Measurements from ENCODE around the gene KIF2C. TPM values are rescaled to one million over a fixed set of nuclear protein-coding genes. Genes with fewer than 3 reads are reported as not detected.
"Not testable (repeated sequence)": the region's sequence is repeated elsewhere in the genome, so short reads cannot be mapped to it uniquely, and the experiment has no call there.

The KIF2C gene
- 1.7 TPM for total RNA-seq (ENCODE audit: insufficient read depth, low replicate concordance)

- peak; percentile 99 for DNase-seq (ENCODE audit: low spot score)
Measured at GRCh38 chr1:44739307-44740178, at the start of gene KIF2C. TSS of gene KIF2C (plus strand) at chr1:44739837. CDS start at chr1:44739933, 96 bp downstream.

- no peak for DNase-seq (ENCODE audit: low spot score)
Measured at GRCh38 chr1:44693159-44693558, 46.5 kb upstream of the KIF2C start.

- DNase-seq (ENCODE audit: low spot score), result no peak
Measured at GRCh38 chr1:44693900-44694299, 45.7 kb upstream of the KIF2C start.

- DNase-seq (ENCODE audit: low spot score), result no peak
Measured at GRCh38 chr1:44694863-44695478, 44.7 kb upstream of the KIF2C start.

- DNase-seq (ENCODE audit: low spot score), result no peak
Measured at GRCh38 chr1:44695671-44696070, 44.0 kb upstream of the KIF2C start.

- DNase-seq (ENCODE audit: low spot score), result no peak
Measured at GRCh38 chr1:44696101-44696500, 43.5 kb upstream of the KIF2C start.

- no peak for DNase-seq (ENCODE audit: low spot score)
Measured at GRCh38 chr1:44696789-44697345, 42.8 kb upstream of the KIF2C start.

- DNase-seq (ENCODE audit: low spot score), result no peak
Measured at GRCh38 chr1:44698138-44698537, 41.5 kb upstream of the KIF2C start.

GRCh38 chr1:44699375-44699774, 40.3 kb upstream of the KIF2C start:
- DNase-seq (ENCODE audit: low spot score), result not testable (repeated sequence)

- no peak for DNase-seq (ENCODE audit: low spot score)
Measured at GRCh38 chr1:44700573-44700972, 39.1 kb upstream of the KIF2C start.

- no peak for DNase-seq (ENCODE audit: low spot score)
Measured at GRCh38 chr1:44701141-44701573, 38.5 kb upstream of the KIF2C start.

- no peak for DNase-seq (ENCODE audit: low spot score)
Measured at GRCh38 chr1:44705470-44705869, 34.2 kb upstream of the KIF2C start.

- no peak for DNase-seq (ENCODE audit: low spot score)
Measured at GRCh38 chr1:44705938-44706337, 33.7 kb upstream of the KIF2C start.

GRCh38 chr1:44707112-44707881, 32.3 kb upstream of the KIF2C start:
- no peak for DNase-seq (ENCODE audit: low spot score)

GRCh38 chr1:44707959-44708831, 31.4 kb upstream of the KIF2C start:
- DNase-seq (ENCODE audit: low spot score), result peak; percentile 51

- DNase-seq (ENCODE audit: low spot score), result no peak
Measured at GRCh38 chr1:44713321-44713781, 26.3 kb upstream of the KIF2C start.

- DNase-seq (ENCODE audit: low spot score), result no peak
Measured at GRCh38 chr1:44714532-44714931, 25.1 kb upstream of the KIF2C start.

- DNase-seq (ENCODE audit: low spot score), result peak; percentile 80
Measured at GRCh38 chr1:44714944-44715571, 24.6 kb upstream of the KIF2C start.

GRCh38 chr1:44717156-44717555, 22.5 kb upstream of the KIF2C start:
- DNase-seq (ENCODE audit: low spot score), result no peak

- DNase-seq (ENCODE audit: low spot score), result no peak
Measured at GRCh38 chr1:44717653-44718052, 22.0 kb upstream of the KIF2C start.
